HG03045 (cell line): ENCODE data around the gene CD180.

Source experiments
- ATAC-seq: cut with Tn5 transposase; IDR thresholded peaks from one replicate; pipeline ENCODE4 v1.9.1; 2021; ENCODE audit warnings: mild to moderate bottlenecking, moderate library complexity; ENCODE audit not compliant: unreplicated experiment

Gene CD180

DNA sequence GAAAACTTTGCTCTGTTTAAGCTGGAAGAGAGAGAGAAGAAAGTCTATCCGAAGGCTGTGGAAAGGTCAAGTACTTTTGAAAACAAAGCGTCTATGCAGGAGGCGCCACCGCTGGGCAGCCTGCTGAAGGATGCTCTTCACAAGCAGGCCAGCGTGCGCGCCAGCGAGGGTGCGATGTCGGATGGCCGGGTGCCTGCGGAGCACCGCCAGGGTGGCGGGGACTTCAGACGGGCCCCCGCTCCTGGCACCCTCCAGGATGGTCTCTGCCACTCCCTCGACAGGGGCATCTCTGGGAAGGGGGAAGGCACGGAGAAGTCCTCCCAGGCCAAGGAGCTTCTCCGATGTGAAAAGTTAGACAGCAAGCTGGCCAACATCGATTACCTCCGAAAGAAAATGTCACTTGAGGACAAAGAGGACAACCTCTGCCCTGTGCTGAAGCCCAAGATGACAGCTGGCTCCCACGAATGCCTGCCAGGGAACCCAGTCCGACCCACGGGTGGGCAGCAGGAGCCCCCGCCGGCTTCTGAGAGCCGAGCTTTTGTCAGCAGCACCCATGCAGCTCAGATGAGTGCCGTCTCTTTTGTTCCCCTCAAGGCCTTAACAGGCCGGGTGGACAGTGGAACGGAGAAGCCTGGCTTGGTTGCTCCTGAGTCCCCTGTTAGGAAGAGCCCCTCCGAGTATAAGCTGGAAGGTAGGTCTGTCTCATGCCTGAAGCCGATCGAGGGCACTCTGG lies 32.6 kb downstream of the CD180 start:
- no peak for ATAC-seq

DNA sequence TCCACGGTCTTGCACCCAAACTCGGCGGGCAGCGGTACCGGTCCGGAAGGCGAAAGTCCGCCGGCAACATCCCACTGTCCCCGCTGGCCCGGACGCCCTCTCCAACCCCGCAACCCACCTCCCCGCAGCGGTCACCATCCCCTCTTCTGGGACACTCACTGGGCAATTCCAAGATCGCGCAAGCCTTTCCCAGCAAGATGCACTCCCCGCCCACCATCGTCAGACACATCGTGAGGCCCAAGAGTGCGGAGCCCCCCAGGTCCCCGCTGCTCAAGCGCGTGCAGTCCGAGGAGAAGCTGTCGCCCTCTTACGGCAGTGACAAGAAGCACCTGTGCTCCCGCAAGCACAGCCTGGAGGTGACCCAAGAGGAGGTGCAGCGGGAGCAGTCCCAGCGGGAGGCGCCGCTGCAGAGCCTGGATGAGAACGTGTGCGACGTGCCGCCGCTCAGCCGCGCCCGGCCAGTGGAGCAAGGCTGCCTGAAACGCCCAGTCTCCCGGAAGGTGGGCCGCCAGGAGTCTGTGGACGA lies 33.3 kb downstream of the CD180 start:
- no peak for ATAC-seq

- no peak for ATAC-seq
Measured at GRCh38 chr5:67161767-67162166, 34.8 kb downstream of the CD180 start.

GRCh38 chr5:67160985-67161384 lies 35.6 kb downstream of the CD180 start:
- no peak for ATAC-seq

- ATAC-seq, result no peak
Measured at GRCh38 chr5:67160272-67160671, 36.3 kb downstream of the CD180 start.

DNA sequence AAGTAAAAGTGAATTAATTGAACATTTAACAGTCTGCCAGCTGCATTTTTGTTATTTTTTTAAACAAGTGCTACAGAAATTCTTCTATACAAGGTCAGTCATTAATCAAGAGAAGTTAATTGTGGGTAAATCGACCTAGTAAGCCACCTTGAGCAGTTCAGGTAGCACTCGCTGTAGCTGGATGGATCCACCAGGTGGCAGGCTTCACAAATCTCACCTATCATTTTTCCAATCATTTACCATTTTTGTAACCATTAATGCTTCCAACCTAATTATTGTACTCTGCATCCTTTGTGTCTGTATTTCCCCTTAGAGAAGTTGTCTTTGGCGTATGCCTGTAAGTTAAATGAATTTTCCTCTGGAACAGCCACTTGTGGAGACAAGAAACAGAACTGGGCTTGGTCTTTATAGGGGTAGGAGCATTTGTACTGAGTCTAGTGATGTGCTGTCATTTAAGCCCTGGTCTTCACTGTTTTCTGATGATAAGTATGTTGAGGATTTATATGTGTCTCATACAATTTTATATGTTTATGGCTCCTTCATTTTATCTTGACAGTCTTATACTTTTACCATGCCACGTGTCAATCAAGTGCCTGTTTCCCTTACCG lies 39.5 kb downstream of the CD180 start:
- ATAC-seq, result no peak

DNA sequence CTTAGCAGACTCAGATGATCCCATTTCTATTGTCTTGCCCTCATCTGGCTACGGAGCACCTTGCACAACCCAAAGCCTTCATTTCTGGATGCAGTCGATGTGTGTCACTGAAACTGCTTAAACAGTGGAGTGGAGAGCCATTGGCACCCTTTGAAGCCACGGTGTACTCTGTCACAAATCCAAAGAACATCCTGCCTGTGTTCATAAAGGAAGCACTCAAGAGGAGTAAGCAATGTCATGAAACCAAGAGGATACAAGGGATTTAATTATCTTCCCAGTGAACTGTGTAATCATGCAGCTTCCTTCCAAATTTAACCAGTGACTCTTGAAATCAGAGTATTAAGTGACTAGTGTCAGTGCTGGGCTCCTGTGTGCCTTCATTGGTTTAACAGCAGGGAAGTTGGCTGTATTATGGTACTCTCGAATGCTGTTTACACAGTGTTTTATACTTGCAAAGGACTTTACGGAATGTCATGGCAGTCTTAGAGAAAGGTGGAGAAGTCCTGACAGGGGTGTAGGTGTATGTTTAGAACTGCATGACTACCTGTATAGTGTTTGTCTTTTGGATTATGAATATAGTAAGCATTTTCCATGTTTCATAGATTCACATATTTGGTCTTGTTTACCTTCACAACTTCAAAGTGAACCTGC lies 41.9 kb downstream of the CD180 start:
- no peak for ATAC-seq

DNA sequence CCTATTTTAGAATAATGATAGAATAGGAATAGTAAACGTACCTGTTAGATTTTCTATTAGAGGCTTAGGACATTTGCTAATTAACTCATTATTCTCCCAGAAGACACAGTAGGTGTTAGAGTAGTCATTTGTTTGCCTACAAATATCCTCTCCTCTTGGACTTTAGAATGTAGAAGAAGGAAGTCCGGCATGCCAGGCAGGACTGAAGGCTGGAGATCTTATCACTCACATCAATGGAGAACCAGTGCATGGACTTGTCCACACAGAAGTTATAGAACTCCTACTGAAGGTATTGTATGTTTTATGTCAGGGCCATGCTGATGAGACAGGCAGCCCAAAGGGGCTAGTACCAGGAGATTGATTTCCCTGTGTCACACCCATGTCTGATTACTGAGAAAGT lies 43.3 kb downstream of the CD180 start:
- ATAC-seq, result no peak

GRCh38 chr5:67152400-67152799 lies 44.2 kb downstream of the CD180 start:
- ATAC-seq, result no peak

DNA sequence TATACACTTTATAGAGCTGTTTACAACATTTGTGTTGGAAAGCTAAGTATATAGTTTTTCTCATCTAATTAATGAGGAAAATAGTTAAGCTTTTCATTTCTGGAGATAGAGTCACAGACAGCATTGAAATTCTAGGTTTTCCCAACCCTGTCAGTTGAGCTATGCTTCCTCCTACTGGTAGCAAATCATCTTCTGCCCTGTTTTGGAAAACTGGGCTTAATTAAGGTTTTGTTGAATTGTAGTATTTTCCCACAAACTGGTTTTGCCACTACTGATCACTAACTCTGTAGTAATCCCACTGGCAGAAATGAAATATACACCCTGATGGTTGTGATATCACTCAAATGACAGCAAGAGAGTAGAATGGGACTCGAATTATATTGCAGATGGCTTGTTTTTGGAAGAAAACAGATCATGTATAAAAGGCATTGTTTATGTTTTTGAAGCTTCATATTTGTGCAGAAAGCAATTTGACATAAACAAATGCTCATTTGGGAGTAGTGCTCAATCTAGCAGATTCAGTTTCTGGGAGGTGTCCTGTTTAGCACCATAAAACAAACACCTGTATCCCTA lies 46.6 kb downstream of the CD180 start:
- no peak for ATAC-seq

GRCh38 chr5:67149057-67149950 lies 47.3 kb downstream of the CD180 start:
- ATAC-seq, result no peak

DNA sequence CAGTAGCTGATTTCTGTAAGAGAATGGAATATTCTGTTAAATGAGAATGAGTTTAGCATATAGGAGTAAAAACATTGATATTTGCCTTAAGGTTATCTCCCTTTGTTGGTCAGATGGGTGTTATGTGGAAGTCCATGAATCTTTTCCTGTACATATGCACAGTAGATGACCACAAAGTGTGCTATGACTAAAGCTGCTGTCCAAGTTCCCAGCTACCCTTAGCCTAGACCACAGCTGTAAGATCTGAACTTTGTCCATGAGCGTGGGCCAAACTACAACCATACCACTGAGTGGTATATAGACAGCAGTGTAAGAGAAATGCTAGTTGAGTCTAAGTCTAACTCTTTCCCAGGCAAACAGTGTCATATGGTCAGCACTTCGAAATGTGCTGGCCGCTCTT lies 48.8 kb downstream of the CD180 start:
- no peak for ATAC-seq

GRCh38 chr5:67146981-67147380 lies 49.6 kb downstream of the CD180 start:
- no peak for ATAC-seq

GRCh38 chr5:67146574-67146973 lies 50.0 kb downstream of the CD180 start:
- ATAC-seq, result no peak

- ATAC-seq, result no peak
Measured at GRCh38 chr5:67144183-67144639, 52.4 kb downstream of the CD180 start.

- ATAC-seq, result no peak
Measured at GRCh38 chr5:67143549-67143948, 53.0 kb downstream of the CD180 start.

DNA sequence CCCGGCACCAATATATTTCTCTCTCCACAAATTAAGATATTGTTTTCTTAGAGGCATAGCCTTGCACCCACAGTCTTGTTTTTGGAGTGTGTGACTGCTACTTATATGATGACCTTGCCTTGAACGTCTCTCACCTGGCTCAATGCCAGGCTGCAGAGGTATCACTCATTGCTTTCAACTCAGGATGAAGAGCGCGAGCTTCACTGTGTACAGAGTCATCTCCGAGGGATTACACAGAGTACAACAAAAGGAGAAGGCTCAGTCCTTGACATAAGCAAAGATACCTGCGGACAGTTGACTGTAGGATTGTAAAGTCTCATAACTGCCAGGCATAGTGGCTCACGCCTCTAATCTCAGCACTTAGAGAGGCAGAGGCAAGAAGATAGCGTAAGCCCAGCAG lies 53.8 kb downstream of the CD180 start:
- ATAC-seq, result no peak

GRCh38 chr5:67141644-67142043 lies 55.0 kb downstream of the CD180 start:
- no peak for ATAC-seq

DNA sequence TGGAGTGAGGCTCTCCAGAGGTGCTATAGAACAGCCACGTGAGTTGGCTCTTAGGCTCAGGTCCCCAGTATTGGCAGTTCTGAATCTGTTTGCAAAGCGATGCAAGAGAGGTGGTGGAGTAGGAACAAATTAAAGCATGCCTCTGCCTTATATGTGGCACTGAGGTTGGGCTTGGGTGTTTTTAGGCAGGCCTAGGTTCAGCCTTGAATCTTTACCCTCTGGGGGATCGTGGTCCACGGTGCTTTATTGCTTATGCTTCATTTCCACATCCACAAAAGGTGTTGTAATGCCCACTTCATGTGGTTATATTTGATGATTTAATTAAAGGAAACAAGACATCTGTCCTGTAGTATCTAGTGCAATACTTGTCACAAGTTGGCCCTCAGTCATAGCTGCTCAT lies 56.2 kb downstream of the CD180 start:
- ATAC-seq, result no peak

DNA sequence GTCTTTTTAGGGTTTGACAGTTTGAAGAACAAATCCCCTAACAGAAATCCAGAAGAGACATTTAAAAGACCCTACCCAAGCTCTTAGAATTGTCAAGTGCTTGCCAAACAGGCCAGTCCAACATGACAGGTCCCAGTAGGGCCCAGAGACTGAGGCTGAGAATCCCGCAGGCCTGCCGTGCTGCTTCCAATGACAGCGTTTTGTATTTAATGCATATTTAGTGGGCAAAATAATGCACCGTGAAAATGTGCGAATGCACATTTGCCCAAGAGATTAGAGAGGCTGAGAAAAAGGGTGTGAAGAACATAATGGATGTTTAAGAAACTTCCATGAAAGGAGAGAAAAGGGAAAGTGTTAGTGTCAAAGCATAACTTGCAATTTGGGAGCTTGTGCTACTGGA lies 57.6 kb downstream of the CD180 start:
- ATAC-seq, result no peak
